ENCODE measurements around the gene CRLF1.

Gene CRLF1

DNA sequence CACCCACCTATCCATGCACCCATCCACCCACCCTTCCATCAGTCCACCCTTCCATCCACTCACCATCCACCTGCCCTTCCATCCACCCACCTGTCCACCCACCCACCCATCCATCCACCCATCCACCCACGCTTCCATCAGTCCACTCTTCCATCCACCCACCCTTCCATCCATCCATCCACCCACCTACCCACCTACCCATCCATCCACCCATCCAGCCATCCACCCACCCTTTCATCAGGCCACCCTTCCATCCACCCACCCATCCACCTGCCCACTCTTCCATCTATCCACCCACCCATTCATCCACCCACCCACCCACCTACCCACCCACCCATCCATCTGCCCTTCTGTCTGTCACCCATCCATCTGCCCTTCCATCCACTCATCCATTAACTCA is 47.3 kb upstream of the CRLF1 start:
- no peak overlapping the region for H3K4me2 ChIP-seq (ENCODE audit: low read depth, low read length, poor library complexity, severe bottlenecking)
- H3K4me3 ChIP-seq (ENCODE audit: low read length, poor library complexity, severe bottlenecking) = no peak overlapping the region
- no peaks in the 10 kb centered on the region; the same call in 1 of the 2 replicates for H3K36me3 ChIP-seq (ENCODE audit: insufficient read depth, low read length)
- H2AFZ ChIP-seq (ENCODE audit: low read length) = no peak overlapping the region
- no peaks in the 10 kb centered on the region for H4K20me1 ChIP-seq (ENCODE audit: insufficient read depth, low read length, poor library complexity, severe bottlenecking)
- no peaks in the 10 kb centered on the region for H3F3A ChIP-seq (ENCODE audit: low read depth)
- peaks cover 3% of the 10 kb centered on the region; the same call in 1 of the 2 replicates for H3K79me2 ChIP-seq (ENCODE audit: insufficient read depth, low read length)
- H3K27me3 ChIP-seq (ENCODE audit: insufficient read depth, low read length, poor library complexity, severe bottlenecking) = no peaks in the 10 kb centered on the region
- no peaks in the 10 kb centered on the region for H3K9me2 ChIP-seq (replicated peaks; ENCODE audit: low read depth, low read length)
- no peak for TF ChIP-seq EZH2phosphoT487 (IDR thresholded peaks at IDR 0.05; ENCODE audit: borderline replicate concordance)
- TF ChIP-seq, protein P1, sequence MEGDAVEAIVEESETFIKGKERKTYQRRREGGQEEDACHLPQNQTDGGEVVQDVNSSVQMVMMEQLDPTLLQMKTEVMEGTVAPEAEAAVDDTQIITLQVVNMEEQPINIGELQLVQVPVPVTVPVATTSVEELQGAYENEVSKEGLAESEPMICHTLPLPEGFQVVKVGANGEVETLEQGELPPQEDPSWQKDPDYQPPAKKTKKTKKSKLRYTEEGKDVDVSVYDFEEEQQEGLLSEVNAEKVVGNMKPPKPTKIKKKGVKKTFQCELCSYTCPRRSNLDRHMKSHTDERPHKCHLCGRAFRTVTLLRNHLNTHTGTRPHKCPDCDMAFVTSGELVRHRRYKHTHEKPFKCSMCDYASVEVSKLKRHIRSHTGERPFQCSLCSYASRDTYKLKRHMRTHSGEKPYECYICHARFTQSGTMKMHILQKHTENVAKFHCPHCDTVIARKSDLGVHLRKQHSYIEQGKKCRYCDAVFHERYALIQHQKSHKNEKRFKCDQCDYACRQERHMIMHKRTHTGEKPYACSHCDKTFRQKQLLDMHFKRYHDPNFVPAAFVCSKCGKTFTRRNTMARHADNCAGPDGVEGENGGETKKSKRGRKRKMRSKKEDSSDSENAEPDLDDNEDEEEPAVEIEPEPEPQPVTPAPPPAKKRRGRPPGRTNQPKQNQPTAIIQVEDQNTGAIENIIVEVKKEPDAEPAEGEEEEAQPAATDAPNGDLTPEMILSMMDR (conservative IDR thresholded peaks at IDR 0.05; ENCODE audit: low read length) = no peak
- no peak overlapping the region for H3K9ac ChIP-seq (ENCODE audit: low read depth, low read length, poor library complexity, severe bottlenecking)
- no peaks in the 10 kb centered on the region for H3K9me3 ChIP-seq (ENCODE audit: insufficient read depth, low read depth, low read length)
- H3K4me1 ChIP-seq (ENCODE audit: insufficient read depth, low read length, poor library complexity, severe bottlenecking) = no peaks in the 10 kb centered on the region

DNA sequence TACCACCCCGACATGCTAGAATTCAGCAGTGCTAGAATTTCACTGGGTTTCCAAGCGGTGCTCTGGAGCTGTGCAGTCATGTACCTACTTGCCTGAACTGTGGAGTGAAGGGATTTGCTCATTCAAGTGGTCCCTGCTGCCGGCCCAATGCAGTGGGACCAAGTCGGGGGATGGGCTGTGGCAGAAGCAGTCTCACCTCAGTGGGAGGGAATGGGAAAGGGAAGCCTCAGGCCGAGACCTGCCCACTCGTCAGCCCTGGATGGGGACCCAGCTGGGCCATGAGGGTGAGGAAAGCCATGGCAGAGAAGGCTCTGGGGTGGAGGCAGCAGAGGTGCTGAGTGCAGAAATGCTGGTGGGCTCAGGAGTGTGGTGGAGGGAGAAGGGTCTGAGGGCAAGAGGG is 45.1 kb upstream of the CRLF1 start:
- no peaks in the 10 kb centered on the region for H3K4me1 ChIP-seq (ENCODE audit: insufficient read depth, low read length, poor library complexity, severe bottlenecking)
- H3K79me2 ChIP-seq (ENCODE audit: insufficient read depth, low read length) = no peaks in the 10 kb centered on the region
- H3K9ac ChIP-seq (ENCODE audit: low read depth, low read length, poor library complexity, severe bottlenecking) = no peak overlapping the region
- no peak overlapping the region for H3K4me3 ChIP-seq (ENCODE audit: low read length, poor library complexity, severe bottlenecking)
- no peak overlapping the region for H2AFZ ChIP-seq (ENCODE audit: low read length)
- H3K9me3 ChIP-seq (ENCODE audit: insufficient read depth, low read depth, low read length) = no peaks in the 10 kb centered on the region
- H3F3A ChIP-seq (ENCODE audit: low read depth) = no peaks in the 10 kb centered on the region
- no peaks in the 10 kb centered on the region; the same call in 1 of the 2 replicates for H3K36me3 ChIP-seq (ENCODE audit: insufficient read depth, low read length)
- TF ChIP-seq EZH2phosphoT487 (IDR thresholded peaks at IDR 0.05; ENCODE audit: borderline replicate concordance) = no peak
- TF ChIP-seq, protein P1 (conservative IDR thresholded peaks at IDR 0.05; ENCODE audit: low read length) = no peak
- no peaks in the 10 kb centered on the region for H3K9me2 ChIP-seq (replicated peaks; ENCODE audit: low read depth, low read length)
- H3K4me2 ChIP-seq (ENCODE audit: low read depth, low read length, poor library complexity, severe bottlenecking) = no peak overlapping the region
- H4K20me1 ChIP-seq (ENCODE audit: insufficient read depth, low read length, poor library complexity, severe bottlenecking) = no peaks in the 10 kb centered on the region
- H3K27me3 ChIP-seq (ENCODE audit: insufficient read depth, low read length, poor library complexity, severe bottlenecking) = no peaks in the 10 kb centered on the region

DNA sequence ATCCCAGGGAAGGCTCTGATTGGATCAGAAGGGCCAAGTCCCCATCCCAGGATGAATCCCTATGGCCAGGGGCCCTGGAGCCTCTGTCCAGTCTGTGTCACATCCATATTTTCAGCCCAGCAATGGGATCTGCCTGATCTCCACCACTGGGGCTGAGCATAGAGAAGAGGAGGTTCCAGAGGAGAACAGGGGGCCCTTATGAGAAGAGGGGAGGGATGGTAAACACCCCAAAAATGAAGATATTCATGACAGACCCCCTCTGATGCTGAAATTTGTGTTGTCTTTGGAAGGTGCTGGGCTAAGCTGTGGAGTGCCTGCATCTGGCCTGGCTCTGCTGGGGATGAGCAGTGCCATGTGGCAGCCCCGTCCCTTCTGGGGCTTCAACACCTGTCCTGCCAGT is 44.7 kb upstream of the CRLF1 start:
- Histone ChIP-seq H4K20me1 (ENCODE audit: insufficient read depth, low read length, poor library complexity, severe bottlenecking) (no peaks in the 10 kb centered on the region), H3K79me2 (ENCODE audit: insufficient read depth, low read length) (no peaks in the 10 kb centered on the region), H3K4me1 (ENCODE audit: insufficient read depth, low read length, poor library complexity, severe bottlenecking) (no peaks in the 10 kb centered on the region), H3K9me3 (ENCODE audit: insufficient read depth, low read depth, low read length) (no peaks in the 10 kb centered on the region), H3F3A (ENCODE audit: low read depth) (no peaks in the 10 kb centered on the region), H3K9ac (ENCODE audit: low read depth, low read length, poor library complexity, severe bottlenecking) (no peak overlapping the region), H3K27me3 (ENCODE audit: insufficient read depth, low read length, poor library complexity, severe bottlenecking) (no peaks in the 10 kb centered on the region), H3K36me3 (ENCODE audit: insufficient read depth, low read length) (no peaks in the 10 kb centered on the region; the same call in 1 of the 2 replicates), H3K4me3 (ENCODE audit: low read length, poor library complexity, severe bottlenecking) (no peak overlapping the region), H3K4me2 (ENCODE audit: low read depth, low read length, poor library complexity, severe bottlenecking) (no peak overlapping the region), H3K9me2 (replicated peaks; ENCODE audit: low read depth, low read length) (no peaks in the 10 kb centered on the region), H2AFZ (ENCODE audit: low read length) (no peak overlapping the region)
- no peak for TF ChIP-seq EZH2phosphoT487 (IDR thresholded peaks at IDR 0.05; ENCODE audit: borderline replicate concordance)
- TF ChIP-seq, protein P1 (conservative IDR thresholded peaks at IDR 0.05; ENCODE audit: low read length) = no peak

Measured in Loucy (cell line).